GM20000 (cell line): ENCODE data around the gene KIAA1614.

Experiments
- DNase-seq: peaks from one replicate; pipeline ENCODE4 v3.0.0; 2012; ENCODE audit warnings: low spot score
- CTCF ChIP-seq: IDR thresholded peaks from 2 replicates; pipeline ENCODE4 v1.5.1; 2012; ENCODE audit warnings: mild to moderate bottlenecking, control low read depth; ENCODE audit errors: extremely low read depth, missing control alignments

KIAA1614 gene

DNA sequence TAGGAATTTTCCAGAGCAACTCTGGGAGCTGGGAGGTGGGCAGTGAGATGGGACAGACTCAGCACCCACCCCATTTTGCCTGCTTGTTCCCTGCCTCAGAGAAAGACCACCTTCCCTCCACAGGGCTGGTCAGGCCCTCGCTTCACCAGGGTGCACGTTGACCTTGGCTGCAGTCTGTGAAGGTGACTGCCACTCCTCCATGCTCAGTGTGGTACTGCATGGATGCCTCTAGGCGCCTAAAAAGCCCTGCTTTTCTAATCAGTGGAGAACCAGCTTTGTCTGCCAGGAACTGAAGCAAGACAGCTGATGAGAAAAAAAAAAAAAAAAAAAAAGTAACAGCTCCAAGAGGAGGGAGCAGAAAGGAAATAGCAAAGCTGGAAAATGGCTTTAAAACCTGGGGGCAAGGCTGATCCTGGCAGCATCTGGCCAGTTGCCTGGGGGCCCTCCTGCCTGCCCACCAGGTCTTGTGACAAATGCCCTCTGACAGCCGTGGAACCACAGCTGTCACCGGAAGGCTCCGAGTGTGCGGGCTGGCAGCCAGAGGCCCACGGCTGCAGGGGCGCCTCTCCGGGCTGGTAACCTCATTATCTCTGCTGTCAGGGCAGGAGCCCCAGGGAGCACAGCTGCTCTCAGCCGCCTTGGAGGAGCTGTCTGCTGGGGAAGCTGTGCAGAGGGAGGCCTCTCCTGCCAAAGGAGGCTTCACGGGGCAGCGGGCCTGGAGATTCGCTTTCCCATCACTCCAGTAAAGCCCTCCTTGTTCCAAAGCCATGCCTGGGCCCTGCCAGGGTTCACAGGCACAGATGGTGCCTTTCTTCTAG is 13.7 kb downstream of the KIAA1614 start:
- DNase-seq: no peak
- TF ChIP-seq CTCF: no peak

DNA sequence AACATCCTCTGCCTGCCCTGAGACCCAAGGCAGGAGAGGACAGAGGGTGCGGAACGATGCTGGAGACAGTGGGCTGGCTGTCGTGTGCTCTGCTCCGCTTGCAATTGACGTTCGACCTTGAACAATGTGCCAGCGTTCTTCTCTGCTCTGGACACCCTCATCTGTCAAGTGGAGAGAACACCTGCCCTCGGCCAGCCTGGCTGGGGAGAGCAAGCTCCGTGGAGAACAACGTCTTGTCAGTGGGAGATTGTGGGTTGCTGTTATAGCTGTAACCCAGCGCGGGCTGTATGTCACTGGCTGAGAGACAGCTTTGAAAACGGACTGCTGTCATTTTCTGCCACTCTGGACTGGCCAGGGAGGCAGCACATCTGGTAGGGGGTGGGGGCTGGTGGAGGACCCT is 14.7 kb downstream of the KIAA1614 start:
- TF ChIP-seq CTCF: no peak
- no peak for DNase-seq

DNA sequence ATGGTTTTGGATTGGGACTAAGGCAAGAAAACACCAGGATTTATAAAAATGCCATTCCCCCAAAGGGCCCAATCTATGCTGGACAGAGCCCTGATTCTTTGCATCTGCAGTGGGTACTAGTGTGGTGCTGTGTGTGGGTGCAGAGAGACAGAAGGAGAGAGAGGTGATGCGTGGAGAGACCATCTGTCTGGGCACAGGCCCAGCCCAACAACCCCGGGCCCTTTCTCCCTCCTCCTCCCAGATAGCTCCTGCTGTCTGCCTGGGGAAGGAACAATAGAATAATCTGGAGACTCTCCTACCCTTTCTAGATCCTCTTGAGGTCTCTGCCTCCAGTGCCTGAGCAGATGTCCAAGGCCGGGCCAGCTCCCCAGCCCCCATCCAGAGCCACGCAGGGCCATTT is 15.1 kb downstream of the KIAA1614 start:
- DNase-seq: no peak
- no peak for TF ChIP-seq CTCF

- no peak for DNase-seq
- TF ChIP-seq CTCF: no peak
Measured at GRCh38 chr1:180928331-180929230, 15.9 kb downstream of the KIAA1614 start.

GRCh38 chr1:180929389-180929788 is 16.7 kb downstream of the KIAA1614 start:
- TF ChIP-seq CTCF: no peak

GRCh38 chr1:180930687-180931086 is 18.0 kb downstream of the KIAA1614 start:
- DNase-seq: no peak

More at GRCh38 chr1:180929389-180929788, 16.7 kb downstream of the KIAA1614 start:
- DNase-seq: no peak

More at GRCh38 chr1:180930687-180931086, 18.0 kb downstream of the KIAA1614 start:
- TF ChIP-seq CTCF: no peak
